GM19239 (cell line): ENCODE results near the gene HIVEP2.

Experiments used
- DNase-seq: peaks from one replicate; pipeline ENCODE4 v3.0.0; 2011; ENCODE audit warnings: low spot score; ENCODE audit not compliant: insufficient read length
- FAIRE-seq: peaks from 2 replicates; lab custom pipeline; 2011; peaks lifted over from hg19 to GRCh38; lab: Jason Lieb, UNC

HIVEP2 gene

DNA sequence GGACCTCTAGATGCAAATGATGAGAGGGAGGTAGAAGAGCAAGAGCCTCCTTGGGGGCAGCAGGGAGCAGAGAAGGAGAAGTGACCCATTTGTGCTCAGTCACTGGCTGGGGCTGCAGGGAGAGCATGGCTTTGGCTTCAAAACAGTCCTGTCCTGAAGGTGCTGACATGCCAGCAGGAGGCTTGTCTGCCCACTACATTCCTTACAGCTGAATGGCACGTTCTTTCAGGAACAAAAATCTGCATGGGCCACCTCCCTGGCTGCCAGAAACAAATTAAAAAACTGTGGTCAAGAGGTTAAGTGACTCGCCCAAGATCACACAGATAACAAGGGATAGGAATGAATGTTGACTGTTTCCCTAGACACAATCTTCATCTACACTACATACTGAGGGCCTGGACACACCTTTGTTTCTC is 188.8 kb downstream of the HIVEP2 start:
- DNase-seq (no peak), FAIRE-seq (no peak)

DNA sequence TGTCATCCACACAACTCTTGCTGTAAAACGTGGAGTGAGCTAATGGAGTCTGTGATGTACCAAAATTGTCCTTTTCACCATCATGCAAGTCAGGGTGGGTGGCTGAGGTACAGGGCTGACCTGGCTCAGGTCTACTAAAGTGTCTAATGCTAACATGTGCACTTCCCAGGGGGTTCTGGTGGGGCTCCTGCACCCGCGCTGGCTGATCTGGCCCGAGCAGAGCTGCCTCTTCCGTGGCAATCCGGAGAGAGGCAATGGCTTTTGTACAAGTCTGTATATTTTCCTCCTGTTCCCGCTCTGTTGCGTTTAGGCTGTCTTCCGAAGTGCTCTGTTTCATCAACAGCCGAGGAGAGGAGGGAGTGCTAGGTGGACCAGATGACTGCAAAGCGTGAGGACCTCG is 191.8 kb downstream of the HIVEP2 start:
- no peak for FAIRE-seq
- DNase-seq = no peak

GRCh38 chr6:142752348-142752747 is 192.6 kb downstream of the HIVEP2 start:
- no peak for FAIRE-seq
- DNase-seq = no peak

DNA sequence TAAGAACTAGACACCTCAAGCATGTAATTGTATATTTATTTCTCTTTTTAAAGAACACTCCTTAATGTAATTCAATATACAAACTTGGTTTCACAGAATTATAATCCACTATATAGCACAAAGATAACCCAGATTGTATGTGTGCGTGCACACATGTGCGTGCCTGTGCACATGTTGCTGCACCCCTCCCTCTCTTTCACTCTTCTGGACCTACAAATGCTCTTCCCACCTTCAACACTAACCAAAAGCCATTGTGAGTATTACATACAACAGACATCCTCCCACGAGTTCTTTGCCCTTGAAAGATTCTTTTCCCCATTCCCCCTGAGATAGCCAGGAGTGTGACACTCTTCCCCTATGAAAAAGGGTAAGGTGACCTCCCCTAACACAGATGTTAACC is 193.5 kb downstream of the HIVEP2 start:
- FAIRE-seq = no peak
- DNase-seq = no peak

DNA sequence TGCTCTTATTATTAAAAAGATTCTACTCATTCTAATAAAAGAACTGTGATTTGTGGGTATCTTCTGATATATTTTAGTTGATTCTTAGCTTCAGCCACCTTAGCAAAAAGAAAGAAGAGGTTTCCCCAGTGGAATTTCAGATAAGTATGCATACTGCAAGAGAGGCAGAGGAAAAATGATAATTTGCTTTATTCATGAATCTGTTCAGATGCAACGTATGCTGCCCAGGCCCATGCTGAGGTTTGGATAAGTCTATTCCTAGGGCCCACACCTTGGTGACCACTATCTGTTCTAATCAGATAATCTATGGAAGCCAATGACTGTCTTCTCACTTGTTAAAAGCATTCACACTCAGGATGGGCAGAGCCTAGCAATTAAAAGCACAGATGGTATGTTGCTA is 194.0 kb downstream of the HIVEP2 start:
- DNase-seq = no peak
- no peak for FAIRE-seq

DNA sequence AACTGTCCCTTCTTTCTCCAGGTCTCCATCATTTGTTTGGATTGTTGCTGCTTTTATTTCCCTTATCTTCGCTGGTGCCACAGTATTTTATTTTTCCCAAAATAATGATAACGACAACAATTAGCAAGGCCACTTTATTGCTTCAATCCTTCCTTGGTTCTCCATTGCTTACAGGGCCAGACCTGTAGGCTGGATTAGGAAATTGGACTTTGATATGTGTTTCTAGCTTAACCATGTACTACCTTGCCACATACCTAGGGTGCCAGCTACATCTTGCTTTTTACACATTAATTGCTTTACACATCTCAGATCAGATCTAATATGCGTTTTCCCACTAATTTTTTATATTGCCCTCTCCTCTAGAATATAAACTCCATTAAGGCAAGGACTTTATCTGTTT is 195.4 kb downstream of the HIVEP2 start:
- no peak for DNase-seq
- no peak for FAIRE-seq

GRCh38 chr6:142746524-142746923 is 198.5 kb downstream of the HIVEP2 start:
- DNase-seq (peak; percentile 18), FAIRE-seq (peak; percentile 49)

DNA sequence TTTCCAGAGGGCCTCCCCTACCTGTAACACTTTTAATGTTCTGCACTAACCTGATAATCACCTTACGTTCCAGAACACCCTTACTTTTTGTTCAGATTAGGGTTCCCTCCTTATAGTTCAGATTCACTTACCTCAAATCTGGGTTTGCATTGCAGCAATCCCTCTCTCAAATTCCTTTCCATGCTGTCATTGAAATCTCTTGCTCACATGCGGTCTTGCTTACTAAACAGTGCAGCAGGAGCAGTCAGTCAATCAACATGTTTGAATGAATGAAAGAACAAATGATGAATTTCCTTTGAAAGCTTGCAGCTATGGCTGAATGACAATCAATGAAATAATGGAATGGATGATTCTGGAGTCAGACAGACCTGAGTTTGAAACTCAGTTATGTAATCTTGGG is 200.1 kb downstream of the HIVEP2 start:
- FAIRE-seq (no peak), DNase-seq (no peak)

GRCh38 chr6:142740449-142740848 is 204.5 kb downstream of the HIVEP2 start:
- no peak for FAIRE-seq
- DNase-seq = no peak

DNA sequence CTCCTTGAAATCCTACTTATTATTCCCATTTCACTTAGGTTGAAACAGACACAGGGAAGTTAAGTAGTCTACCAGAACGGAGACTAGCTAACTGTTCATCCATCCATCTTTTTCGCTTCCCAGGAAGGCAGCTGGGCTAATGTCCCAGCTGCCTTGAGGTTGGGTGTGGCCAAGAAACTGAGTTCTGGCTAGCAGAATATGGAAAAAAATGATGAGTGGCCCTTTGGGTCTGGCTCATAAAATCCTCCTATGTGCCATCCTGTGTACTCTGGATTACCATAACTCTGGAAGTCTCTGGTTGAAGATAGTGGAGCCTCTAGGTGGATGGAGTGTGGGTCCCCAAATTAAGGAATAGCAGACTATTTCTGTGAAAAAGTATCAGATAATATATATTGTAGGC is 206.2 kb downstream of the HIVEP2 start:
- no peak for DNase-seq
- FAIRE-seq = no peak

GRCh38 chr6:142738035-142738396 is 207.0 kb downstream of the HIVEP2 start:
- FAIRE-seq (no peak), DNase-seq (no peak)

DNA sequence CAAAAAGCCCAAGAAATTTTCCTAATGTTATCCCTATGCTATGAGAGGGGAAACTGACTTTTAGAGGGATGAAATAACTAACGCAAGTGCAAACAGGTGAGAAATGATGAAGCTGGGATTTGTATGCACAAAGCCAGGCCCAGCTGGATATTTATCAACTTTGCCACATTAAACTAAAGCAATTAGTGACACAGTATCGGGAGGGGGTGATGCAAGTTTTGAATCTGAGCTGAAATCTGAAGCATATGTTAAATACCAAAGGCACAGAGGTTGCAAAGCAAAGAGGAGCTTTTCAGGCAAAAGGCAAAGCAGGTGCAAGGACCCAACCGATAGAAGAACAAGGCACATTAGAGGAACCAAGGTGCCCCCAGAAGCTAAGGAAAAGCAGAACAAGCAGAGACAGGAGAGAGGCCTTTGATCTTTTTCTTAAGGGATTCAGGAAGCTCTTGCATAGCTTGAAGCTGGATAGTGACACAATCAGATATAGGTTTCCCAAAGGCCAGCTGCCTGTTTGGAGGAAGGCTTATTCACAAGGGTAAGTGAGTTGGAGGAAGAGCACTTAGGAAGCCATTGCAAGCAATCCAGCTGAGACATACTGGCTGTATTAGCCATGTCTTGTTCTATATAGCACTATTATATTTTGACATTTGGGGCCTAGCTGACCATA is 207.5 kb downstream of the HIVEP2 start:
- FAIRE-seq (no peak), DNase-seq (no peak)

GRCh38 chr6:142735204-142735603 is 209.8 kb downstream of the HIVEP2 start:
- no peak for DNase-seq
- FAIRE-seq = no peak

DNA sequence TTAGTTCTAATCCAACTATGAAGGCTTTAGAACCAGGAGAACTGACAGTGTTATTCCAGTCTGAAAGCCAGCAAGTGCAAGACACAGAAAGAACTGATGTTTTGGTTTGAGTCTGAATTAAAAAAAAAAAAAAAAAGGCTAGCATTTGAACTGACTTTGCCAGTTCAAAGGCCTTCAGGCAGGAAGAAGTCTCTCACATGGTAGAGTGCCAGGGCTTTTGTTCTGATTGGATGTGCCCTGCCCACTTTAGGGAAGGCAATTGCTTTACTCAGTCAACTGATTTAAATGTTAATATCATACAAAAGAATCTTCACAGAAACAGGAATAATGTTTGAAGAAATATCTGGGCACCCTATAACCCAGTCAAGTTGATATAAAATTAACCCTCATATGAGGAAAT is 212.2 kb downstream of the HIVEP2 start:
- no peak for DNase-seq
- no peak for FAIRE-seq

GRCh38 chr6:142731611-142732010 is 213.4 kb downstream of the HIVEP2 start:
- DNase-seq (no peak), FAIRE-seq (no peak)

DNA sequence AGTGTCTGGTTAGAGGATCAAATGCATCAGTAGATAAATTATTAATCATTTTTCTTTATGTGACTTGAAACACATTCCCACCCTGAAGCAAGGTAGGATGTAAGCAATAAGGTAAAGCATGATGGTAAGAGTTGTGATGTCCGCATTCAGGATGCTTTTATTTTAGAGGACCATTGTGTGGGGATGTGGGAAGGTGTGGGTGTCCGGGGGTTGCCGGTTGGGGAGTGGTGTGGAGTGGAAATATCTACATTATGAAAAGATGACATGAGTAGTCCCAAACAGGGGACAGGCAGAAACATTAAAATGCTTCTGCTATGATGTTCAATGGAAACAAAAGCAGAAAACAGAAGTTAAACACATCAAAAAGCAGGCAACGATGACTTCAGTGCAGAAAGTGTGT is 215.4 kb downstream of the HIVEP2 start:
- FAIRE-seq (no peak), DNase-seq (no peak)

GRCh38 chr6:142728910-142729481 is 216.0 kb downstream of the HIVEP2 start:
- DNase-seq (no peak), FAIRE-seq (no peak)

GRCh38 chr6:142728364-142728763 is 216.6 kb downstream of the HIVEP2 start:
- FAIRE-seq (no peak), DNase-seq (no peak)

- no peak for DNase-seq
- no peak for FAIRE-seq
Measured at GRCh38 chr6:142726616-142727015, 218.4 kb downstream of the HIVEP2 start.

DNA sequence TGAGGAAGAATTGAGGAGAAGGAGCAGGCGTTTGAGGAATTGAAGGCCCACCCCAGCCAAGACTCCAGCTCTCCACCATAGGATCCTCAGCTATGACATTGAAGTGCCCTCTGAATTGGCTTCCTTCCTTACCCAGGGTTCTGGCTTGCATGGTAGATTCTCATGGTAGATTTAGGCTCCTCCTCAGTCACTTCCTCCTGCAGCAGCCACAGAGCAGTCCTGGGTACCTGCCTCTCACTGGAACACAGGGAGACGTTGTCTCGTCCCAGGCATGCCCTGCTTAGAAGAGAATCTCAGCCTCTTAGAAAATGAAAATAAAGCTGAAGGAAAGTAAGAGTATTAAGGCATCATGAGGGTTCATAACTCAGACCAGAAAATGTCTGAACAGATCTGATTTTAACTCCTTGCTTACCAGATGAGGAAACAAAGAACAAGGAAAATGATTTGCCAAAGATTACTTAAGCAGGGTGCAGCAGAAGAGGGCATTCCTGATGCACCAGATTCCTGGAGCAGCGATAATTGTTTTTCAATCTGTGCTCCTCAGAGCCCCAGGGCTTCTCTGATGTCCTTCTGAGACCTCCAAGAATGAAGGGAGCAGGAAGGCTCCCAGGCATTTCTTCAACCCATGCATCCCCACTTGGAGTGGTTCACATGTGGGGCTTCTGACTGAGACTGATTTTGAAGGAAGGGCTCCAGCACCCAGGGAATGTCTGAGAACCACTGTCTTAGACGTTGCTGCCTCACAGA is 219.8 kb downstream of the HIVEP2 start:
- no peak for FAIRE-seq
- DNase-seq = no peak

GRCh38 chr6:142722841-142723240 is 222.1 kb downstream of the HIVEP2 start:
- FAIRE-seq (peak; percentile 87), DNase-seq (no peak)

GRCh38 chr6:142722012-142722411 is 223.0 kb downstream of the HIVEP2 start:
- DNase-seq (no peak), FAIRE-seq (no peak)
